GM12875 (cell line): Measurements from ENCODE around the gene ZNF836.
A peak's percentile ranks its signal among the peaks of the same experiment; 100 is the strongest.

Source experiments
- H3K4me3 ChIP-seq: one replicate; pipeline ENCODE4 v1.5.1; 2011; ENCODE audit warnings: low read depth, low read length, control low read depth
- TF ChIP-seq, protein P1 (sequence below): IDR thresholded peaks from 2 replicates; pipeline ENCODE4 v1.5.1; 2011; ENCODE audit warnings: low read depth, mild to moderate bottlenecking, control low read depth, inconsistent platforms, low read length, moderate library complexity, borderline replicate concordance; ENCODE audit not compliant: insufficient read depth

Gene ZNF836

GRCh38 chr19:52138278-52138982, 33.0 kb downstream of the ZNF836 start:
- H3K4me3 ChIP-seq = peak overlapping the region; percentile 73
- TF ChIP-seq, protein P1, sequence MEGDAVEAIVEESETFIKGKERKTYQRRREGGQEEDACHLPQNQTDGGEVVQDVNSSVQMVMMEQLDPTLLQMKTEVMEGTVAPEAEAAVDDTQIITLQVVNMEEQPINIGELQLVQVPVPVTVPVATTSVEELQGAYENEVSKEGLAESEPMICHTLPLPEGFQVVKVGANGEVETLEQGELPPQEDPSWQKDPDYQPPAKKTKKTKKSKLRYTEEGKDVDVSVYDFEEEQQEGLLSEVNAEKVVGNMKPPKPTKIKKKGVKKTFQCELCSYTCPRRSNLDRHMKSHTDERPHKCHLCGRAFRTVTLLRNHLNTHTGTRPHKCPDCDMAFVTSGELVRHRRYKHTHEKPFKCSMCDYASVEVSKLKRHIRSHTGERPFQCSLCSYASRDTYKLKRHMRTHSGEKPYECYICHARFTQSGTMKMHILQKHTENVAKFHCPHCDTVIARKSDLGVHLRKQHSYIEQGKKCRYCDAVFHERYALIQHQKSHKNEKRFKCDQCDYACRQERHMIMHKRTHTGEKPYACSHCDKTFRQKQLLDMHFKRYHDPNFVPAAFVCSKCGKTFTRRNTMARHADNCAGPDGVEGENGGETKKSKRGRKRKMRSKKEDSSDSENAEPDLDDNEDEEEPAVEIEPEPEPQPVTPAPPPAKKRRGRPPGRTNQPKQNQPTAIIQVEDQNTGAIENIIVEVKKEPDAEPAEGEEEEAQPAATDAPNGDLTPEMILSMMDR = no peak

DNA sequence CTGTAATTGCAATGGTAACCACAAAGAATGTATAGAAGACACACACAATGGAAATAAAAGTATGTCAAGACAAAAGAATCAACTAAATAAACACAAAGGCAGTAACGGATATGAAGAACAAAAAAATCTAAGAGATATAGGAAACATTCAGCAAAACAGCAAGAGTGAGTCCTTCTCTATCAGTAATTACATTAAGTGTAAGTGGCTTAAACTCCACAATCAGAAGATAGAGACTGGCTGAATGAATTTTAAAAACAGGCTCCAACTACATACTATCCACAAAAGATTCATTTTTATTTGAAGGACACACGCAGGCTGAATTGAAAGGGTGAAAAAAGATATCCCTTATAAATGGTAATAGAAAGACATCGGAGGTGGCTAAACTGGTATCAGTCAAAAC, 51.1 kb downstream of the ZNF836 start:
- H3K4me3 ChIP-seq = no peak overlapping the region
- TF ChIP-seq, protein P1 = no peak

DNA sequence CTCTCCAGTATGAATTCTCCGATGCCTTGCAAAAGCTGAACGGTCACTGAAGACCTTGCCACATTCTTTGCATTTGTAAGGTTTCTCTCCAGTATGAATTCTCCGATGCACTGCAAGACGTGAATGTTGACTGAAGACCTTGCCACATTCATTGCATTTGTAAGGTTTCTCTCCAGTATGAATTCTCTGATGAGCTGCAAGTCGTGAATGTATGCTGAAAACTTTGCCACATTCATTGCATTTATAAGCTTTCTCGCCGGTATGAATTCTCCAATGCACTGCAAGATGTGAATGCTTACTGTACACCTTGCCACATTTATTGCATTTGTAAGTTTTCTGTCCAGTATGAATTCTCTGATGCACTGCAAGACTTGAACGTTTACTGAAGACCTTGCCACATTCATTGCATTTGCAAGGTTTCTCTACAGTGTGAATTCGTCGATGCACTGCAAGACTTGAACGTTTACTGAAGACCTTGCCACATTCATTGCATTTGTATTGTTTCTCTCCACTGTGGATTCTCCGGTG, 55.8 kb downstream of the ZNF836 start:
- TF ChIP-seq, protein P1 = no peak
- no peak overlapping the region for H3K4me3 ChIP-seq

- TF ChIP-seq, protein P1 = no peak
- H3K4me3 ChIP-seq = no peak overlapping the region
These were observed 56.7 kb downstream of the ZNF836 start for GRCh38 chr19:52114691-52115090.

GRCh38 chr19:52112624-52113023, 58.8 kb downstream of the ZNF836 start:
- no peak overlapping the region for H3K4me3 ChIP-seq
- TF ChIP-seq, protein P1 = no peak

- no peak overlapping the region for H3K4me3 ChIP-seq
- TF ChIP-seq, protein P1 = no peak
These were observed 60.6 kb downstream of the ZNF836 start for GRCh38 chr19:52110780-52111179.
